22Rv1 (cell line): ENCODE measurements around the gene PROCA1.
A peak's percentile ranks its signal among the peaks of the same experiment; 100 is the strongest.

Experiments
- H3K27ac ChIP-seq: fragments of 450-650 bp; 2 replicates; pipeline ENCODE4 v1.5.1; 2017
- CTCF ChIP-seq: fragments of 450-650 bp; IDR thresholded peaks from 2 replicates; pipeline ENCODE4 v1.5.1; 2017; ENCODE audit warnings: mild to moderate bottlenecking
- ZFX ChIP-seq: fragments of 450-650 bp; IDR thresholded peaks from 2 replicates; pipeline ENCODE4 v1.6.1; 2017; ENCODE audit warnings: antibody characterized with exemption, borderline replicate concordance

The PROCA1 gene

GRCh38 chr17:28685366-28685765 lies 26.3 kb downstream of the PROCA1 start:
- H3K27ac ChIP-seq: peak overlapping the region; percentile 22; the same call in 1 of the 2 replicates
- TF ChIP-seq ZFX: no peak
- TF ChIP-seq CTCF: no peak

- peak; percentile 65 for TF ChIP-seq CTCF
- no peak for TF ChIP-seq ZFX
- H3K27ac ChIP-seq: peak overlapping the region; percentile 22; the same call in 1 of the 2 replicates
Measured at GRCh38 chr17:28684963-28685362, 26.7 kb downstream of the PROCA1 start.

- TF ChIP-seq CTCF (no peak), ZFX (no peak)
- H3K27ac ChIP-seq: no peak overlapping the region
Measured at GRCh38 chr17:28682655-28683054, 29.0 kb downstream of the PROCA1 start.

- no peak overlapping the region for H3K27ac ChIP-seq
- TF ChIP-seq CTCF (peak; percentile 63), ZFX (no peak)
Measured at GRCh38 chr17:28675980-28676379, 35.7 kb downstream of the PROCA1 start.

GRCh38 chr17:28675490-28675889 lies 36.2 kb downstream of the PROCA1 start:
- TF ChIP-seq CTCF: no peak
- TF ChIP-seq ZFX: no peak
- H3K27ac ChIP-seq: no peak overlapping the region

- TF ChIP-seq ZFX (no peak), CTCF (no peak)
- no peak overlapping the region for H3K27ac ChIP-seq
Measured at GRCh38 chr17:28669918-28670317, 41.8 kb downstream of the PROCA1 start.

GRCh38 chr17:28667870-28668269 lies 43.8 kb downstream of the PROCA1 start:
- TF ChIP-seq ZFX: no peak
- H3K27ac ChIP-seq: no peak overlapping the region

- no peak overlapping the region for H3K27ac ChIP-seq
- no peak for TF ChIP-seq ZFX
- no peak for TF ChIP-seq CTCF
Measured at GRCh38 chr17:28665994-28666393, 45.7 kb downstream of the PROCA1 start.
